Osteoblast (primary cell): ENCODE data around the gene RPL15. TPM values are rescaled to one million over a fixed set of nuclear protein-coding genes. Genes with fewer than 3 reads are reported as not detected.

Experiments used
- DNase-seq: peaks from one replicate; pipeline ENCODE4 v3.0.0; 2011; ENCODE audit warnings: low spot score, mixed read lengths; ENCODE audit not compliant: insufficient read length; ENCODE audit errors: missing footprints
- H2AFZ ChIP-seq: 2 replicates; pipeline ENCODE4 v1.6.0; 2011; ENCODE audit warnings: mild to moderate bottlenecking, low read length
- H3K27ac ChIP-seq: 2 replicates; pipeline ENCODE4 v1.5.1; 2011; ENCODE audit warnings: mild to moderate bottlenecking, low read depth, low read length, moderate library complexity
- H3K27me3 ChIP-seq: 2 replicates; pipeline ENCODE4 v1.6.0; 2012; ENCODE audit warnings: mild to moderate bottlenecking, control low read depth, inconsistent platforms, low read length, moderate library complexity; ENCODE audit not compliant: insufficient read depth
- H3K36me3 ChIP-seq: 2 replicates; pipeline ENCODE4 v1.5.1; 2011; ENCODE audit warnings: mild to moderate bottlenecking, low read length, control low read depth, moderate library complexity; ENCODE audit not compliant: insufficient read depth
- H3K4me1 ChIP-seq: 2 replicates; pipeline ENCODE4 v1.5.1; 2011; ENCODE audit warnings: mild to moderate bottlenecking, low read length, control low read depth, moderate library complexity; ENCODE audit not compliant: insufficient read depth
- H3K4me2 ChIP-seq: 2 replicates; pipeline ENCODE4 v1.6.0; 2011; ENCODE audit warnings: mild to moderate bottlenecking, low read length; ENCODE audit not compliant: insufficient read depth
- H3K4me3 ChIP-seq: fragments of 200-600 bp; sonication (generic); 3 replicates; pipeline ENCODE4 v1.5.1; 2012; ENCODE audit warnings: mild to moderate bottlenecking, low read length, inconsistent platforms; ENCODE audit not compliant: insufficient read depth
- H3K79me2 ChIP-seq: 2 replicates; pipeline ENCODE4 v1.6.0; 2012; ENCODE audit warnings: mild to moderate bottlenecking, low read length, control low read depth, inconsistent platforms; ENCODE audit not compliant: insufficient read depth
- H3K9me3 ChIP-seq: 2 replicates; pipeline ENCODE4 v1.5.1; 2011; ENCODE audit warnings: low read depth, low read length, control low read depth
- H4K20me1 ChIP-seq: 2 replicates; pipeline ENCODE4 v1.6.0; 2012; ENCODE audit warnings: mild to moderate bottlenecking, low read length, control low read depth; ENCODE audit not compliant: insufficient read depth
- CTCF ChIP-seq: IDR thresholded peaks from 2 replicates; pipeline ENCODE4 v1.5.1; 2011; ENCODE audit warnings: mild to moderate bottlenecking, low read depth, low read length, moderate library complexity; ENCODE audit errors: extremely low read depth
- total RNA-seq: library from RNA; depleted of rRNA; stranded (reverse); fragments of >200 nt; gene quantifications from 2 replicates; pipeline ENCODE4 v1.2.3, GENCODE V29; 2012

RPL15 gene
- total RNA-seq, 1 donor: 1,871 TPM

- TF ChIP-seq CTCF: no peak
- Histone ChIP-seq H3K4me3 (no peak overlapping the region), H4K20me1 (peaks cover 9% of the 10 kb centered on the region), H3K27me3 (no peaks in the 10 kb centered on the region), H3K79me2 (peaks cover 9% of the 10 kb centered on the region), H3K27ac (no peak overlapping the region), H3K36me3 (peaks cover 15% of the 10 kb centered on the region), H2AFZ (no peak overlapping the region), H3K9me3 (no peaks in the 10 kb centered on the region), H3K4me1 (peaks cover 23% of the 10 kb centered on the region), H3K4me2 (no peak overlapping the region)
- no peak for DNase-seq
Observed at GRCh38 chr3:23968463-23969184, 51.7 kb downstream of the RPL15 start.

GRCh38 chr3:23969393-23969792 lies 52.5 kb downstream of the RPL15 start:
- no peak for DNase-seq
- TF ChIP-seq CTCF: no peak
- Histone ChIP-seq H3K4me3 (no peak overlapping the region), H3K36me3 (peaks cover 15% of the 10 kb centered on the region), H4K20me1 (peaks cover 9% of the 10 kb centered on the region), H2AFZ (no peak overlapping the region), H3K4me1 (peaks cover 20% of the 10 kb centered on the region), H3K79me2 (peaks cover 9% of the 10 kb centered on the region), H3K9me3 (no peaks in the 10 kb centered on the region), H3K27ac (no peak overlapping the region), H3K4me2 (no peak overlapping the region), H3K27me3 (no peaks in the 10 kb centered on the region)

Other genes starting within 250 kb of the RPL15 start
- 89.0 and 98.1 TPM in 2 replicates for gene UBE2E1, start 111.2 kb upstream of the RPL15 start, total RNA-seq
- 11.9 and 14.7 TPM in 2 replicates for gene NKIRAS1, start 142 bp upstream of the RPL15 start, total RNA-seq
- 70.6 and 77.5 TPM in 2 replicates for gene NR1D2, start 28.2 kb downstream of the RPL15 start, total RNA-seq